ENCODE measurements around the gene PROX1.

PROX1 gene

DNA sequence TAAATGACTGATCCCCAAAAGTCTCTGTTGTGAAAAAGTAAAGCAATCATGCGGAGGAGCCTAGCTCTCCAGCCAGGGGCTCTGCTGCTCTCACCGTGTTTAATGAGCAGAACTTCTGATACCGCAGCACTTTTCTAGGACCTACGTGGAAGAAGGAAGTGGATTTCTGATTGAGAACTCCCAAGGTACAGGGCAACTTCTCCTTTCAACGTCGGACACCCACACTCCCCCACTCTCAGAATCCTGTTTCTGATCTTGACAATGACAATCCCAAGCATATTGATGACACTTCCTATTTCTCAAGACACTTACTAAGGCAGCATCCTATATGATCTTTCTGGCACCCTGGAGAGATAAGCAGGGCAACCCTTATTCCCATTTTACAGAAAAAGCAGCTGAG, 78.4 kb downstream of the PROX1 start:
- no peak for DNase-seq
- H3K4me3 ChIP-seq (ENCODE audit: low read depth, low read length) = no peak overlapping the region
- H3K27ac ChIP-seq = no peak overlapping the region
- H3K27me3 ChIP-seq (ENCODE audit: insufficient read depth, low read depth, severe bottlenecking) = no peaks in the 10 kb centered on the region
- TF ChIP-seq, protein P1, sequence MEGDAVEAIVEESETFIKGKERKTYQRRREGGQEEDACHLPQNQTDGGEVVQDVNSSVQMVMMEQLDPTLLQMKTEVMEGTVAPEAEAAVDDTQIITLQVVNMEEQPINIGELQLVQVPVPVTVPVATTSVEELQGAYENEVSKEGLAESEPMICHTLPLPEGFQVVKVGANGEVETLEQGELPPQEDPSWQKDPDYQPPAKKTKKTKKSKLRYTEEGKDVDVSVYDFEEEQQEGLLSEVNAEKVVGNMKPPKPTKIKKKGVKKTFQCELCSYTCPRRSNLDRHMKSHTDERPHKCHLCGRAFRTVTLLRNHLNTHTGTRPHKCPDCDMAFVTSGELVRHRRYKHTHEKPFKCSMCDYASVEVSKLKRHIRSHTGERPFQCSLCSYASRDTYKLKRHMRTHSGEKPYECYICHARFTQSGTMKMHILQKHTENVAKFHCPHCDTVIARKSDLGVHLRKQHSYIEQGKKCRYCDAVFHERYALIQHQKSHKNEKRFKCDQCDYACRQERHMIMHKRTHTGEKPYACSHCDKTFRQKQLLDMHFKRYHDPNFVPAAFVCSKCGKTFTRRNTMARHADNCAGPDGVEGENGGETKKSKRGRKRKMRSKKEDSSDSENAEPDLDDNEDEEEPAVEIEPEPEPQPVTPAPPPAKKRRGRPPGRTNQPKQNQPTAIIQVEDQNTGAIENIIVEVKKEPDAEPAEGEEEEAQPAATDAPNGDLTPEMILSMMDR (IDR thresholded peaks at IDR 0.05; ENCODE audit: low read depth, low read length) = no peak
- peaks cover 3% of the 10 kb centered on the region for H3K9me3 ChIP-seq (ENCODE audit: severe bottlenecking)
- no peaks in the 10 kb centered on the region for H3K36me3 ChIP-seq

DNA sequence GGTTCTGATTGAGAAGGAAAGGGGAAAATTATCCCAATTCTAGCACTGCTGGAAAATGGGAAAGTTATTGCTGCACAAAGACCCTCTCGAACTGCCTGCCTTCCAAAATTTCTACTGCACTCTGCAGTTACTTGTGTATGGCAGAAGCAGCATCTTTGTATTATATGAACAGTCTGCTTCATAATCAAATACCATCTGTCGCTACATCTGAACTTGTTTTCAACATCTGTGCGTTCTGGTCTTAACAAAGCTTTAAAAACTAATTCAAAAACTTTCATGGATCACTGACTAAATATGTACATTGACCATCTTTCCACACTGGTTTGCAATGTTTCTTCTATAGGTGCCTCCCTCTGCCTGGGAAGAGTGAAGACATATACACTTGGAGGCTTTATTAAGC, 79.2 kb downstream of the PROX1 start:
- Histone ChIP-seq H3K27me3 (ENCODE audit: insufficient read depth, low read depth, severe bottlenecking) (no peaks in the 10 kb centered on the region), H3K36me3 (no peaks in the 10 kb centered on the region), H3K4me3 (ENCODE audit: low read depth, low read length) (no peak overlapping the region), H3K27ac (no peak overlapping the region), H3K9me3 (ENCODE audit: severe bottlenecking) (no peaks in the 10 kb centered on the region)
- DNase-seq = no peak
- TF ChIP-seq, protein P1 (IDR thresholded peaks at IDR 0.05; ENCODE audit: low read depth, low read length) = no peak

DNA sequence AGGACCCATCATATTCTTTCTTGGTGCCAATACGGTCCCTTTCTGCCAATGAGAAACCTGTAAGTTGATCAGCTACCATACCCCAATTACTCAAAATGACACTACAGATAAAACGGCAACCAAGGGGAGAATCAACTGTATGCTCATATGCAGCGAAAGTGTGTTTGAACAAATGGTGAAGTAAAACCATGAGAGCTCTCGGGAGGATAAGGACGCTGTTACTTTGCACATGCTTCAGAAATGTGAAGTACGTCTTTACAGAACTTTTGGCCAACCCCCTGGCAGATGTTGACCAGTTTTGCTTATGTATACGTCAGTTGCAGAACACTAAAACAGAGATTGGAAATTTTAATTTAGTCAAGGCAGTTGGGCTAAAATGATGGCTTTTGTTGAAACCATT, 79.6 kb downstream of the PROX1 start:
- Histone ChIP-seq H3K27ac (no peak overlapping the region), H3K4me3 (ENCODE audit: low read depth, low read length) (no peak overlapping the region), H3K36me3 (no peaks in the 10 kb centered on the region), H3K27me3 (ENCODE audit: insufficient read depth, low read depth, severe bottlenecking) (no peaks in the 10 kb centered on the region), H3K9me3 (ENCODE audit: severe bottlenecking) (no peaks in the 10 kb centered on the region)
- TF ChIP-seq, protein P1 (IDR thresholded peaks at IDR 0.05; ENCODE audit: low read depth, low read length) = no peak
- DNase-seq = no peak

GRCh38 chr1:214067853-214068703, 80.3 kb downstream of the PROX1 start:
- no peaks in the 10 kb centered on the region for H3K27me3 ChIP-seq (ENCODE audit: insufficient read depth, low read depth, severe bottlenecking)
- H3K9me3 ChIP-seq (ENCODE audit: severe bottlenecking) = no peaks in the 10 kb centered on the region
- no peak overlapping the region for H3K27ac ChIP-seq
- no peaks in the 10 kb centered on the region for H3K36me3 ChIP-seq
- no peak overlapping the region for H3K4me3 ChIP-seq (ENCODE audit: low read depth, low read length)
- TF ChIP-seq, protein P1 (IDR thresholded peaks at IDR 0.05; ENCODE audit: low read depth, low read length) = no peak
- DNase-seq = no peak

DNA sequence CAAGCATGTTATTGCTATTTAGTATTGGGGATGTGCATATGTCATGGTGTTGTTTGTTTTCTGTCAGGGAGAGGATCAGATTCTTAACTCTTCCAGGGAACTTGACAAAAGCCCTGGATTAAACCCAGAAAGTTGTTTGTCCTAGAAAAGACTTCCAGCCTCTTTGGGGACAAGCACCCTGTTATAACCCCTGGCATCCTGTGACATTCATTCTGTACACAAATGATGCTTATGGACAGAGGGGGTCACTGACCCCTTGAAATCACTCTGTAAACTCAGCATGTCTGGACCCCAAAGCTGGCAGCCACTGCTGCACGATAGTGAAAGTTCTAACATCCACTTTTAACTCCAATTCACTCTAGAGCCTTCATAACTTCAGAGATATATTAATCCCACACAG, 81.2 kb downstream of the PROX1 start:
- Histone ChIP-seq H3K9me3 (ENCODE audit: severe bottlenecking) (no peaks in the 10 kb centered on the region), H3K27ac (no peak overlapping the region), H3K4me3 (ENCODE audit: low read depth, low read length) (no peak overlapping the region), H3K36me3 (no peaks in the 10 kb centered on the region), H3K27me3 (ENCODE audit: insufficient read depth, low read depth, severe bottlenecking) (no peaks in the 10 kb centered on the region)
- TF ChIP-seq, protein P1 (IDR thresholded peaks at IDR 0.05; ENCODE audit: low read depth, low read length) = no peak
- no peak for DNase-seq

- DNase-seq = no peak
- Histone ChIP-seq H3K9me3 (ENCODE audit: severe bottlenecking) (no peaks in the 10 kb centered on the region), H3K36me3 (no peaks in the 10 kb centered on the region), H3K27ac (no peak overlapping the region), H3K4me3 (ENCODE audit: low read depth, low read length) (no peak overlapping the region), H3K27me3 (ENCODE audit: insufficient read depth, low read depth, severe bottlenecking) (no peaks in the 10 kb centered on the region)
- TF ChIP-seq, protein P1 (IDR thresholded peaks at IDR 0.05; ENCODE audit: low read depth, low read length) = no peak
Measured at GRCh38 chr1:214071469-214071868, 83.7 kb downstream of the PROX1 start.
